ENCODE results near the gene ANXA6. TPM values are rescaled to one million over a fixed set of nuclear protein-coding genes. Genes with fewer than 3 reads are reported as not detected.
A peak's percentile ranks its signal among the peaks of the same experiment; 100 is the strongest.

The ANXA6 gene
- total and polyA plus RNA-seq, 10 of the 15 experiments (the other 5 are each of a cell fraction or from before 2014, with no cell fraction given) = 44.0 to 571 (median 465) TPM

GRCh38 chr5:151153300-151153699, 4.3 kb downstream of the ANXA6 start:
- peak overlapping the region; percentile 57; the same call in 1 of the 2 replicates for H3K4me3 ChIP-seq
- H3K27ac ChIP-seq (ENCODE audit: control insufficient read depth, insufficient read depth) = peak overlapping the region; percentile 89
- SMC1A ChIA-PET (ENCODE audit: uncharacterized antibody, unreplicated experiment) = interaction anchor here (1.2 to 35.3 kb wide), 6 partner anchors 11 to 102 kb away, joined by 3 to 1132 read pairs (median 12); no protein-coding TSS in a partner anchor
- H4K20me1 ChIP-seq (ENCODE audit: control insufficient read depth, insufficient read depth) = no peaks in the 10 kb centered on the region
- in situ Hi-C loops (cut with MboI) = no loop called here
- peaks cover 99% of the 10 kb centered on the region for H3K79me2 ChIP-seq (ENCODE audit: control insufficient read depth, insufficient read depth, low read length)
- peak; percentile 6 for ATAC-seq
- 5% methylated on average over 3 of the region's 3 CpGs for WGBS (ENCODE audit: insufficient coverage, insufficient replicate concordance, low lambda C conversion rate, missing lambda C conversion rate)
- no peaks in the 10 kb centered on the region for H3K9me3 ChIP-seq (replicated peaks; ENCODE audit: control insufficient read depth, insufficient read depth, low read length)
- DNase-seq (ENCODE audit: low read depth, low spot score) = no peak
- RAD21 ChIA-PET (ENCODE audit: unreplicated experiment) = interaction anchor here (0.8 to 10.8 kb wide), 15 partner anchors 8 to 101 kb away, joined by 3 to 222 read pairs (median 5); no protein-coding TSS in a partner anchor
- CTCF ChIA-PET = interaction anchor here (0.9 to 40.1 kb wide), 8 partner anchors 10 to 102 kb away, joined by 3 to 1107 read pairs (median 8); partner anchors contain the start of gene GM2A
- POLR2A ChIA-PET = interaction anchor here (0.5 to 8.9 kb wide), 13 partner anchors 11 to 413 kb away, joined by 3 to 152 read pairs (median 4); no protein-coding TSS in a partner anchor
- peak overlapping the region; percentile 64; the same call in 1 of the 2 replicates for H3K9ac ChIP-seq (ENCODE audit: control insufficient read depth, insufficient read depth, low read length)
- H3K36me3 ChIP-seq (ENCODE audit: control insufficient read depth in 2 of 2, insufficient read depth in 2 of 2, low read length in 1 of 2) = peaks cover 0 to 6% of the 10 kb centered on the region in 2 experiments; a peak in 1 of 4 replicates
- intact Hi-C loops (cut with micrococcal nuclease; ENCODE audit: unreplicated experiment) = loop anchor here (10.0 kb wide), 3 partner anchors 622 to 1348 kb away; partner anchors contain the start of genes CD74 and G3BP1
- peaks cover 42% of the 10 kb centered on the region for H3K4me1 ChIP-seq (ENCODE audit: control insufficient read depth, insufficient read depth, low read length)
- no peak for FAIRE-seq
- BruUV-seq (replicated peaks) = no TSS peak
- H3K4me2 ChIP-seq (ENCODE audit: control insufficient read depth, insufficient read depth) = peak overlapping the region; percentile 95
- H2AFZ ChIP-seq (ENCODE audit: control insufficient read depth, low read depth, low read length) = no peak overlapping the region
- no peaks in the 10 kb centered on the region for H3K27me3 ChIP-seq (replicated peaks in 1 of 2; ENCODE audit: control insufficient read depth in 2 of 2, insufficient read depth in 2 of 2, low read length in 1 of 2)
- TF ChIP-seq SUZ12 (IDR thresholded peaks at IDR 0.05; ENCODE audit: unreplicated experiment) (no peak), IKZF1 (conservative IDR thresholded peaks at IDR 0.05) (peak; percentile 65; the same call in 1 of the 2 replicates), PKNOX1 (IDR thresholded peaks at IDR 0.05) (peak; percentile 39; the same call in 1 of the 2 replicates), IKZF2 (IDR thresholded peaks at IDR 0.05) (peak; percentile 40 to 58; a peak in 3 of 4 replicates), SMAD5 (IDR thresholded peaks at IDR 0.05; ENCODE audit: low read depth) (no peak), RCOR1 (conservative IDR thresholded peaks at IDR 0.05; ENCODE audit: low read depth, low read length) (no peak), CBFB (IDR thresholded peaks at IDR 0.05; ENCODE audit: low read depth) (peak; percentile 40; the same call in 1 of the 2 replicates), SMC3 (IDR thresholded peaks at IDR 0.05; ENCODE audit: borderline replicate concordance, low read length) (no peak), YY1 (IDR thresholded peaks at IDR 0.05; ENCODE audit: low read depth, low read length) (peak; percentile 74), BCL3 (IDR thresholded peaks at IDR 0.05; ENCODE audit: borderline replicate concordance, insufficient read depth, low read depth, low read length, poor library complexity, severe bottlenecking) (peak; percentile 42), EED (IDR thresholded peaks at IDR 0.05; ENCODE audit: low read depth) (peak; percentile 47), SKIL (IDR thresholded peaks at IDR 0.05; ENCODE audit: low read depth, poor library complexity, severe bottlenecking) (peak; percentile 29), WRNIP1 (IDR thresholded peaks at IDR 0.05; ENCODE audit: borderline replicate concordance, low read depth, low read length) (no peak), PAX5 (IDR thresholded peaks at IDR 0.05; ENCODE audit: borderline replicate concordance, low read depth, low read length) (no peak; the same call in 1 of the 2 replicates), SMAD1 (IDR thresholded peaks at IDR 0.05; ENCODE audit: low read depth, partially characterized antibody) (no peak), ASH2L (IDR thresholded peaks at IDR 0.05; ENCODE audit: borderline replicate concordance, low read depth) (no peak), SPI1 (IDR thresholded peaks at IDR 0.05; ENCODE audit: borderline replicate concordance, insufficient read depth, low read depth, low read length) (no peak), MEF2A (IDR thresholded peaks at IDR 0.05; ENCODE audit: insufficient read depth, low read depth, low read length) (no peak), RELA (IDR thresholded peaks at IDR 0.05; ENCODE audit: borderline replicate concordance, partially characterized antibody) (no peak), EP300 (IDR thresholded peaks at IDR 0.05; ENCODE audit: borderline replicate concordance in 1 of 2, control insufficient read depth in 1 of 2, low read depth in 2 of 2, low read length in 2 of 2) (0 out of 4 replicates have a peak, but pooled peaks of 1 of the 2 experiments have one; percentile 3)
